BLaER1 (cell line): Measurements from ENCODE around the gene TMEM45B.
"Not testable (repeated sequence)": the region's sequence is repeated elsewhere in the genome, so short reads cannot be mapped to it uniquely, and the experiment has no call there.

Source experiments
- H3K27ac ChIP-seq: shearing (Covaris generic); formaldehyde crosslinking; 2 replicates; pipeline ENCODE4 v1.8.1; 2022
- H3K27me3 ChIP-seq: shearing (Covaris generic); formaldehyde crosslinking; 2 replicates; pipeline ENCODE4 v1.8.1; 2022
- H3K36me3 ChIP-seq: shearing (Covaris generic); formaldehyde crosslinking; 2 replicates; pipeline ENCODE4 v1.8.1; 2022
- H3K4me1 ChIP-seq: shearing (Covaris generic); formaldehyde crosslinking; 2 replicates; pipeline ENCODE4 v1.8.1; 2022
- H3K4me2 ChIP-seq: shearing (Covaris generic); formaldehyde crosslinking; 2 replicates; pipeline ENCODE4 v1.8.1; 2022
- H3K4me3 ChIP-seq: shearing (Covaris generic); formaldehyde crosslinking; 2 replicates; pipeline ENCODE4 v1.8.1; 2022
- H3K9ac ChIP-seq: shearing (Covaris generic); formaldehyde crosslinking; 2 replicates; pipeline ENCODE4 v1.8.1; 2022
- H3K9me3 ChIP-seq: shearing (Covaris generic); formaldehyde crosslinking; 2 replicates; pipeline ENCODE4 v1.8.1; 2022
- H4K20me1 ChIP-seq: shearing (Covaris generic); formaldehyde crosslinking; 2 replicates; pipeline ENCODE4 v1.8.1; 2022
- Cebpa-rat ChIP-seq: shearing (Covaris generic); IDR thresholded peaks from 2 replicates; pipeline ENCODE4 v1.8.1; 2022

The TMEM45B gene

DNA sequence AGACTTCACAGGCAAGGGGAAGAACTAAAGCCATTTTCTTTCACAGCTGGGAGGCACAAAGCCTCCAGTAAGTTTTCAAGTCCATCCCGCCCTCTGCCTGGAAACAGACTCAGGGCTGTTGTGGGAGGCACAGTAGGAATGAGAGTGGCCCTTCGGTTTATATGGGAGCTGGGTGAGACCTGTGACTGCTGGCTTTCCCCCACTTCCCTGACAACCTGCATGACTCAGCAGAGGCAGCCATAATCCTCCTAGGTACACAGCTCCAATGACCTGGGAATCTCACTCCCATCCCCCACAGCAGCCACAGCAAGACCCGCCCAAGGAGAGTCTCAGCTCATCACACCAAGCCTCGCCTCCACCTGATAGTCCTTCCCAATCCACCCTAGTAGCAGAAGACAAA, 12.1 kb upstream of the TMEM45B start:
- Histone ChIP-seq H3K4me2 (peak overlapping the region; percentile 52), H4K20me1 (no peaks in the 10 kb centered on the region), H3K27ac (no peak overlapping the region), H3K4me3 (no peak overlapping the region), H3K36me3 (no peaks in the 10 kb centered on the region), H3K9ac (no peak overlapping the region), H3K9me3 (peaks cover 13% of the 10 kb centered on the region), H3K4me1 (peaks cover 13% of the 10 kb centered on the region), H3K27me3 (no peaks in the 10 kb centered on the region)
- no peak for TF ChIP-seq Cebpa-rat

DNA sequence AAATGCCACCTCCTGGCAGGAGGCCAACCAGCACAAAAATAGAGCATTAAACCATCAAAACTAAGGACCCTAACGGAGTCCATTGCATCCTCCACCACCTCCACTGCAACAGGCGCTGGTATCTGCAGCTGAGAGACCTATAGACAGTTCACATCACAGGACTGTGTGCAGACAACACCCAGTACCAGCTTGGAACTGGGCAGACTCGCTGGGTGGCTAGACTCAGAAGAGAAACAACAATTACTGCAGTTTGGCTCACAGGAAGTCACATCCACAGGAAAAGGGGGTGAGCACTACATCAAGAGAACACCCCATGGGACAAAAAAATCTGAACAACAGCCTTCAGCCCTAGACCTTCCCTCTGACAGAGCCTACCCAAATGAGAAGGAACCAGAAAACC, 11.6 kb upstream of the TMEM45B start:
- no peak for TF ChIP-seq Cebpa-rat
- Histone ChIP-seq H3K4me2 (peak overlapping the region; percentile 52), H3K27me3 (no peaks in the 10 kb centered on the region), H3K27ac (no peak overlapping the region), H3K4me1 (peaks cover 13% of the 10 kb centered on the region), H3K9ac (no peak overlapping the region), H3K36me3 (no peaks in the 10 kb centered on the region), H3K9me3 (peaks cover 9% of the 10 kb centered on the region), H3K4me3 (no peak overlapping the region), H4K20me1 (no peaks in the 10 kb centered on the region)

DNA sequence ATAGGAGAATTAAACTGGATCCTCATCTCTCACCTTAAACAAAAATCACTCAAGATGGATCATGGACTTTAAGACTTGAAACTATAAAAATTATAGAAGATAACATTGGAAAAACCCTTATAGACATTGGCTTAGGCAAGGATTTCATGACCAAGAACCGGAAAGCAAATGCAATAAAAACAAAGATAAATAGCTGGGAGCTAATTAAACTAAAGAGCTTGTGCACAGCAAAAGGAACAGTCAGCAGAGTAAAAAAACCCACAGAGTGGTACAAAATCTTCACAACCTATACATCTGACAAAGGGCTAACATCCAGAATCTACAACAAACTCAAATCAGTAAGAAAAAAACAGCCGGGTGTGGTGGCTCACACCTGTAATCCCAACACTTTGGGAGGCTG, 7.4 kb upstream of the TMEM45B start:
- H3K9me3 ChIP-seq, result not testable (repeated sequence)

DNA sequence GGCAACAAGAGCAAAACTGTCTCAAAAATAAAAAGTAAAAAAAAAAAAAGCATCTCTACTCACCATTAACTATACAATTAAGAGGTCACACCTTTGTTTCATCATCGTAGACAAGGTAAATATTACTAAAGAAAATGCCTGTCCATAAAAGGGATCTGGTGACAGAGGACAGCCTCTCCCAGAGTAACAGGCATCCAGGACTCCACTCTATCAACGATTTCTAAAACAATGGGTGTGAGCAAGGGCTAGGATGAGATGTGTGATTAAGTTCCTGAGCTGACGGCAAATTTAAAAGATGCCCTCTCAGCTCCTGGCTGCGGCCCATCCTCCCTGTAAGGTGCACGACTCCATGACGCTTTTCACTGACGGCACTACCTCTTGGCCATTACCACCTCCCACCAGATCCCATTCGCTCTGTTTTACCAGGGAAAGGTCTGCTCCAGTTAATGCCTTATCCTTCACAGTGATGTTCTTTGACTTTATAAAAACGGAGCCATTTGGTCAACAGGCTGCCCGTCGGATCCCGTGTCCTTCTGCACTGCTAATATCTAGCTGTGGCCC, 2.3 kb upstream of the TMEM45B start:
- no peak overlapping the region for H3K4me3 ChIP-seq
- H3K9me3 ChIP-seq, result peaks cover 23% of the 10 kb centered on the region
- no peak overlapping the region for H3K27ac ChIP-seq
- no peaks in the 10 kb centered on the region for H3K36me3 ChIP-seq
- no peaks in the 10 kb centered on the region for H4K20me1 ChIP-seq
- H3K4me1 ChIP-seq, result no peaks in the 10 kb centered on the region
- no peaks in the 10 kb centered on the region for H3K27me3 ChIP-seq
- no peak overlapping the region for H3K4me2 ChIP-seq
- TF ChIP-seq Cebpa-rat, result no peak
- H3K9ac ChIP-seq, result no peak overlapping the region

More for the DNA sequence above, 7.4 kb upstream of the TMEM45B start:
- H3K4me3 ChIP-seq, H3K9ac ChIP-seq, H3K36me3 ChIP-seq, H3K27ac ChIP-seq, H3K4me2 ChIP-seq, H4K20me1 ChIP-seq, H3K27me3 ChIP-seq: not testable (repeated sequence)
- H3K4me1 ChIP-seq, result peaks cover 12% of the 10 kb centered on the region

DNA sequence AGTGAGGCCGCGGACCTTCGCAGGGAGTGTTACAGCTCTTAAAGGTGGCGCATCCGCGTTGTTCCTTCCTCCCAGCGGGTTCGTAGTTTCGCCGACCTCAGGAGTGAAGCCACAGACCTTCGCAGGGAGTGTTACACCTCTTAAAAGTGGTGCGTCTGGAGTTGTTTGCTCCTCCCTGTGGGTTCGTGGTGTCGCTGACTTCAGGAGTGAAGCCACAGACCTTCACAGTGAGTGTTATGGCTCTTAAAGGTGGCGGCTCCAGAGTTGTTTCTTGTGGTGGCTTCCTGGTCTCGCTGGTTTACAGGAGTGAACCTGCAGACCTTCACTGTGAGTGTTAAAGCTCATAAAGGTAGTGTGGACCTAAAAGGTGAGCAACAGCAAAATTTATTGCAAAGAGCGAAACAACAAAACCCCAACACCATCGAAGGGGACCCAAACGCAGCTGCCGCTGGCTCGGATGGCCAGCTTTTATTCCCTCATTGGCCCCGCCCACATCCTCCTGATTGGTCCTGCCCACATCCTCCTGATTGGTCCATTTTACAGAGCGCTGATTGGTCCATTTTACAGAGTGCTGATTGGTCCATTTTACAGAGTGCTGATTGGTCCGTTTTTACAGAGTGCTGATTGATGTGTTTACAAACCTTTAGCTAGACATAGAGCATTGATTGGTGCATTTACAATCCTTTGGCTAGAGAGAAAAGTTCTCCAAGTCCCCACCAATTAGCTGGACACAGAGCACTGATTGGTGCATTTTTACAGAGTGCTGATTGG, 1.2 kb upstream of the TMEM45B start:
- Histone ChIP-seq H3K27ac (no peak overlapping the region), H3K9me3 (peaks cover 23% of the 10 kb centered on the region), H3K36me3 (no peaks in the 10 kb centered on the region), H3K4me1 (no peaks in the 10 kb centered on the region), H4K20me1 (no peaks in the 10 kb centered on the region), H3K9ac (no peak overlapping the region), H3K27me3 (no peaks in the 10 kb centered on the region), H3K4me2 (no peak overlapping the region), H3K4me3 (no peak overlapping the region)
- TF ChIP-seq Cebpa-rat, result no peak

DNA sequence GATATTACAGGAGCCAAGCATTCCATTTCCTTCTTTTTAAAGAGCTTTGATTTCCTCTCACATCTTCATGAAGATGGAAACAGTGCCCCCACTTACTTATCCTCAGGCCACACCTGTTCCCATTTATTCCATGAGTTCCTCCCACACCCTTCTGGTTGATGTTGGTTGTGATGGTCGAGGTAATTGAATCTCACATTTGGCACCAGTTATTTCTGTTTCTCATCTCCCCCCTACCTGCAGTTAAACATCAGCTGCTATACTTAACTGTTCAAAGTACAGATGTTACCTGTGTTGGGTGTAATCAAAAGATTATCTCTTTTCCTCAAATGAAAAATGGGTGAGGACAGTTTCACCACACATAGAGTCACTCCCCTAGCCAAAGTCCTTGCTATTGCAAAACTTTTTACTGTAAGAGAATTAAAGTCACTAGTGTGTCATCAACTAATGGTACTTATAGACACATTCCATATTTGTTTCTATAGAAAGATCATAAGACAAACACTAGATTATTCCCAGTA, 1.9 kb downstream of the TMEM45B start:
- Histone ChIP-seq H3K9me3 (peaks cover 23% of the 10 kb centered on the region), H3K36me3 (no peaks in the 10 kb centered on the region), H3K27me3 (no peaks in the 10 kb centered on the region), H3K4me1 (no peaks in the 10 kb centered on the region), H3K9ac (no peak overlapping the region), H4K20me1 (no peaks in the 10 kb centered on the region), H3K4me2 (no peak overlapping the region), H3K4me3 (no peak overlapping the region), H3K27ac (no peak overlapping the region)
- no peak for TF ChIP-seq Cebpa-rat

DNA sequence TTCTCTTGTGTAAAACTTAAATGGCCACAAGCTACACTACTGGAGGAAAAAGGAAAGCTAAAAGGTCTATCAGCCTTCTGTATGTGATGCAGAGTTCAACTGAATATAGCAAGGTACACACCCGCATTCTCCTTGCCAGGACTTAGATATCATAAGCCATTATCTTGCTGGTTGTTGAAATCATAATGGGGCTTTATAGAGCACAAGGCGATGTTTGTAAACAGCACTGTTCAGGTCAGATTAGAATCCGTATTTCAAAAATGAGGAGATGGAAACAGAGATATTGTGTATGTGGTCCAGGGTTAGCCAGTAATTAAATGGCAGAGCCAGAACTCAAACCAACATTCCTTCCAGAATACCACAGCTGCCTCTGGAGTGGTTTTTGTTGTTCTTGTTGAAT, 2.6 kb downstream of the TMEM45B start:
- H3K27me3 ChIP-seq, H3K4me3 ChIP-seq, H3K4me2 ChIP-seq, H3K27ac ChIP-seq, H4K20me1 ChIP-seq, H3K36me3 ChIP-seq, H3K4me1 ChIP-seq, H3K9ac ChIP-seq: not testable (repeated sequence)
- H3K9me3 ChIP-seq, result peaks cover 23% of the 10 kb centered on the region

DNA sequence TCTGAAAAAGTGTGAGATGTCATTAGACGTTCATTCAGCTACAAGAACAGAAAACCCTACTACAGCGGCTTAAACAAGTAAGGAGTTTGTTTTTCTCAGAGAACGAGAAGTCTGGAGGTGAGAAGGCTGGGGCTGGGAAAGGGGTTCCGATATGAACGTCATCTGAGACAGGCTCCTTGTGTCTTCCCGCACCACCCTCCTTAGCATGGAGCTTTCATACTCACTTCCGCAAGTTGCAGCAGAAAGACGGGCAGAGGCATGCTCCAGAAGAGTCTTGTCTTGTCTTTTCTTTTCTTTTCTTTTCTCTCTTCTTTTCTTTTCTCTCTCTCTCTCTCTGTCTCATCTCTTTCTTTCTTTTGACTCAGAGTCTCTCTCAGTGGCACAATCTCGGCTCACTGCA, 3.6 kb downstream of the TMEM45B start:
- no peak for TF ChIP-seq Cebpa-rat
- H4K20me1 ChIP-seq, result no peaks in the 10 kb centered on the region
- H3K9ac ChIP-seq, result no peak overlapping the region
- no peak overlapping the region for H3K27ac ChIP-seq
- H3K4me3 ChIP-seq, result no peak overlapping the region
- peaks cover 21% of the 10 kb centered on the region for H3K9me3 ChIP-seq
- no peaks in the 10 kb centered on the region for H3K36me3 ChIP-seq
- H3K4me2 ChIP-seq, result no peak overlapping the region
- H3K27me3 ChIP-seq, result no peaks in the 10 kb centered on the region
- H3K4me1 ChIP-seq, result no peaks in the 10 kb centered on the region

DNA sequence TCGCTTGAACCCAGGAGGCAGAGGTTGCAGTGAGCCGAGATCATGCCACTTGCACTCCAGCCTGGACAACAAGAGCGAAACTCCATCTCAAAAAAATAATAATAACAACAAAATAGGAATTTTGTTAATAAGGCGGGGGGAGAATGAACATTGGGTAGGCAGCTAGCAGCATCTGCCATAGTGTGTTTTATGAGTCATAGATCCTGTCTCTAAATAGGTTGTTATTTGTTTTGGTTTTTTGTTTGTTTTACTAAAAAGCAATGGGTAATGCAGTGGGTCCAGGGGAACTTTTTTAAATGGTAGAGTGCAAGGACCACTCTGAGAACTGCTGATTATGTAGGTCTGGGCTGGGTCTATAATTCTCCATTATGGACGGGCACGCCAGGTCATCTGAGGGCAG, 4.6 kb downstream of the TMEM45B start:
- H3K4me2 ChIP-seq, H4K20me1 ChIP-seq, H3K27me3 ChIP-seq, H3K9ac ChIP-seq, H3K36me3 ChIP-seq, H3K27ac ChIP-seq, H3K4me3 ChIP-seq, H3K4me1 ChIP-seq: not testable (repeated sequence)
- peaks cover 12% of the 10 kb centered on the region for H3K9me3 ChIP-seq

DNA sequence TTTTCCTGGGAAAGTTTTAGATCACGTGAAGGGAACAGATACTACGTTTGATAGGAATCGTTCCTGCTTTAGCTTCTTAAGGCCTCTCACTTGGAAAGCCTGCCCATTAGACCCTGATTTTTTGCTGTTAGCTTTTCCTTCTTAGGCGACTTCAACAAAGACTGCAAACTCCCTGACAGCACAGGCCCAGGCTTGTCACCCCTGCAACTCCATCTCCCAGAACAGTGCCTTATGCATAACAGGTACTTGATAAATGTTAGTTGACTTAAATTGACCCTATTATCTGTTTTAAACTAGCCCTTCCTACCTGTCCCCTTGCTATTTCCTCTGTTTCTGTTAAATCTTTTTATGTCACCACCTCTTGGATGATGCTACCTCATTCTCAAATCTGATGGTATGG, 7.6 kb downstream of the TMEM45B start:
- not testable (repeated sequence) for H3K9ac ChIP-seq, H3K27me3 ChIP-seq, H4K20me1 ChIP-seq, H3K36me3 ChIP-seq, H3K4me3 ChIP-seq, H3K27ac ChIP-seq, H3K4me2 ChIP-seq, H3K4me1 ChIP-seq, H3K9me3 ChIP-seq

DNA sequence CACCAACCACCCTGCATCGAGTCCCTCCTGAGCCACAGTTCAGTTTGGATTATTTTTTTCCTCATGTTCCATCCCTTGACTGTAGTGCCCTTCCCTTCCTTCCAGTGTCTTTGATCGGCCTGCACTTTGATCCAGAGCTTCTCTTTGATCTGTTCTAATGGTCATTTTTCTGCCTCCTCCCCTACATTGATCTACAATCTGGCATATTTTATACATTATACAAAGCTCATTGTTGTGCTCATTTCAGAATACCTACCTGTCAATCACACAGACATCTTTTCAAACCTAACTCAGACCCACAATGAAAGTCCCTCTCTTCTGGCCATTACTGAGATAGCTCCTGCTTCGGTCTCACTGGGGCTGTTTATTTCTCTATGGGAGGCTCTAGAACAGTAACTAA, 8.2 kb downstream of the TMEM45B start:
- not testable (repeated sequence) for H4K20me1 ChIP-seq, H3K9ac ChIP-seq, H3K27ac ChIP-seq, H3K36me3 ChIP-seq, H3K4me3 ChIP-seq, H3K4me1 ChIP-seq, H3K4me2 ChIP-seq, H3K27me3 ChIP-seq, H3K9me3 ChIP-seq
